PC-9 (cell line): ENCODE results near the gene CCDC88C.

Experiments
- CTCF ChIP-seq: fragments of 200-600 bp; sonication (generic); conservative IDR thresholded peaks from 2 replicates; pipeline ENCODE4 v1.6.1; 2017; ENCODE audit warnings: mixed run types, antibody characterized with exemption, mild to moderate bottlenecking, moderate library complexity
- EZH2 ChIP-seq: fragments of 200-600 bp; sonication (generic); IDR thresholded peaks from 2 replicates; pipeline ENCODE4 v1.8.0; 2017; ENCODE audit warnings: antibody characterized with exemption, low read depth

GRCh38 chr14:91227183-91227628, 190.4 kb downstream of the CCDC88C start:
- TF ChIP-seq CTCF (no peak), EZH2 (no peak)
